COLO668 (cell line): ENCODE results near the gene UNC50.
A peak's percentile ranks its signal among the peaks of the same experiment; 100 is the strongest.
"Not testable (repeated sequence)": the region's sequence is repeated elsewhere in the genome, so short reads cannot be mapped to it uniquely, and the experiment has no call there.

Experiments used
- DNase-seq: peaks from one replicate; lab custom pipeline; 2025; ENCODE audit not compliant: unreplicated experiment; lab: John Stamatoyannopoulos, UW

Gene UNC50

GRCh38 chr2:98576666-98577312 lies 31.6 kb upstream of the UNC50 start:
- DNase-seq = no peak

GRCh38 chr2:98577313-98577712 lies 31.1 kb upstream of the UNC50 start:
- DNase-seq = peak; percentile 16

DNA sequence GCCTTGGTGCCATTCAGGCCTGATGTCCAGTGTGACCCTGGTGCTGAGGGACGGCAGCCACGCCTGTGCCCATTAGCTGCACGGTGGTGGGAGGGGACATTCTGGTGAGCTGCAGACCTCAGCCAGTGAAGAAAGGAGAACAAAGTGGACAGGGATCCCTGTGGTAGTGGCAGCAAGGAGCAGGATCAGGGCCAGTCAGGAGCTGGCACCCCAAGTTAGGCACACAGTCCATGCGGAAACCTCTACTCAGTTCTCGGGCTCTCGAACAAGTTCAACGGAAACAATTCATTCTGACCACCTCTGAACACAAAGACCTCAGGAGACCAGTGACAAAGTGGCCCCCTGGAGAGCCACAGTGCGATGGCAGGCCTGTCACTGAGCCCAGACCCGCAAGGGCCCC lies 30.2 kb upstream of the UNC50 start:
- no peak for DNase-seq

DNA sequence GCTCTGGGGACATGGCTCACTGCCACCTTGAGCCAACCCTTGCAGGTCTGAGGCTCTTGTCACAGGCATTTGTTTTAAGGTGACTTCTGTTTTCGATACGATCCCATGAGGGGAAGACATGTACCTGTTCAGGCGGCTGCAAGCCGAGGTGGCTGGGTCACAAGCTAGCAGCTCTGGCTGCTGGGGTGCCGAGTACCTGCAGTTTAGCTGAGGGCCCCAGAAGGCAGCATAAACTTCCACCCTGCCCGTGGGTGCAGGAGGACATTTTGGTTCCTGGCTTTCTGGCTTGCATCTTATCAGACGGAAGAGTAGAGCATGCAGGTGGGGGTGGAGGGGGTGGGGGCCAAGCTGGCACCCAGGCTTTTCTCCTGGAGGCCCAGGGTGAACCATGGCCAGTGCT lies 28.5 kb upstream of the UNC50 start:
- no peak for DNase-seq

DNA sequence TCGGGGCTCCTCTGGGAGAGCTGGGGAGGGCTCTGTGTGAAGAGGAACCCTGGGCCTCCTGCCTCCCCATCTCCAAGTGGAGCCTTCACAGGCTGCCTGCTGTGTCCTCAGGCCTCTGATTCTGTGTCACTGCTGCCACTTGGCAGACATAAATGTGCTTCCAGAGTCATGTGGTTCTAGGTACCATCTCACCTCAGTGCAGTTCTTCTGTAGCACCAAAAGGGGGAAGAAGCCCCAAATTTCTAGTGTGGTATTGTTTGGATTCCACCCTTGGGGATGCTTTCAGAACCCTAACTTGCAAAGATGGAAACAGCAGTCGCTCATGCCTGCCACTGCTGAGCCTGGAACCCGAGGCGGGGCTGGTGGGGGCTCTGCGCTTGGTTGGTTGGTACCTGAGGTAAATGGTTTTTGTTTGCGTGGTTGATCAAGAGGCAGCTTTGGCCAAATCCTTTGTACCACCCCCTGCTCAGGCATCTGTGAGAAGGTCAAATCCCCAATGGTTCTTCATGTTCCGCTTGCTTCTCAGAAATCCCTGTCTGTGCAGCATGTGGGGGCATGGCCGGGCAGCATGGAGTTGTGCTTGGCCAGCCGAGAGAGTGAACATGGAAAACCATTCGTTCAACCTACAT lies 27.6 kb upstream of the UNC50 start:
- no peak for DNase-seq

DNA sequence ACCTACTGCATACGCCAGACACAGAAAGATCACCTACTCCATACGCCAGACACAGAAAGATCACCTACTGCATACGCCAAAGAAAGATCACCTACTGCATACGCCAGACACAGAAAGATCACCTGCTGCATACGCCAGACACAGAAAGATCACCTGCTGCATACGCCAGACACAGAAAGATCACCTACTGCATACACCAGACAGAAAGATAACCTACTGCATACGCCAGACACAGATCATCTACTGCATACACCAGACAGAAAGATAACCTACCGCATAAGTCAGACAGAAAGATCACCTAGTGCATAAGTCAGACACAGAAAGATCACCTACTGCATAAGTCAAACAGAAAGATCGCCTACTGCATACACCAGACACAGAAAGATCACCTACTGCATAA lies 25.9 kb upstream of the UNC50 start:
- DNase-seq = no peak

- DNase-seq = no peak
Measured at GRCh38 chr2:98583276-98583675, 25.1 kb upstream of the UNC50 start.

GRCh38 chr2:98583816-98584618 lies 24.4 kb upstream of the UNC50 start:
- peak; percentile 10 for DNase-seq

- no peak for DNase-seq
Measured at GRCh38 chr2:98585386-98585785, 23.0 kb upstream of the UNC50 start.

GRCh38 chr2:98586551-98587140 lies 21.7 kb upstream of the UNC50 start:
- DNase-seq = no peak

DNA sequence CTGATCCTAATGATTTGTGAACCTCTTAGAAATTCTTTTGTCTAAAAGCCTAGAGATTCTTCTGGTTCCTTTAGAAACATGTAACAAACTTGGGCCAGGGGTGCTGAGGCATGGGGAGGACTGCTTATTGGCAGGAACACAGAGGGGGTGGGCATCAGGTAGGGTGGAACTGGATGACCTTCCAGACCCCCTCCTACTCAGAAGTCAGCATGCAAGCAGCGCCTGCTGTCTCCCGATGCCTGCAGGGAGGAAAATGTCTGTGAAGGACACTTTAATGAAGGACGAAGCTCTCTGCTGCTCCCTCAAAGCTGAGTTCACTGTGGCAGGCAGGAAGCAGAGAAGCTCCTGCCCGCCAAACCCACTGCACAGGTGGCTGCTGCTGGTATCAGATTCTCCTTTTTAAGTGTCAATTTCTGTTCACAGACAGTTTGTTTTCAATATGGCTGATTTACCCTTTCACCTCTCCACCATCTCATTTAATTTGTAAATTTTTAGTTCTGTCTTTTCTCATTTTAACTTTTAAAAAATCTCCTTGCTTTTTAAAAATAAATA lies 19.4 kb upstream of the UNC50 start:
- no peak for DNase-seq

DNA sequence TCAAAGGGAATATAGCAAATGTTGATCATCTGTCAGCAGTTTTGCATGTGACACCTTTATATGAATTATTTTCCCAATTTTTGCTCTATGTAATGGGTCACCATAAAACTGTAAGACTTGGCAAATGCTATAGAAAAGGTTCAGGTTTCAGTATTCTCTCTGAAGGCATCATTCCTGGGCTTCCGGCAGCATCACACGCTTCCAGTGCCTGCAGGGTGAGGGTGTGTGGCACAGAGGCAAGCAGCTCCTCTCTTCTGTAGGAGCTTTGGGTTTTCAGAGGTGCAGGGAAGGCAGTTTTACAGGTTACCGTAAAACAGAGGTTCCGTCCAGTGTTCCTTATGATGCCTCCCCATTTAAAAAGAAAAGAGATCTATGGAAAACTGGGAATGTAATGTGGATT lies 18.9 kb upstream of the UNC50 start:
- DNase-seq = no peak

DNA sequence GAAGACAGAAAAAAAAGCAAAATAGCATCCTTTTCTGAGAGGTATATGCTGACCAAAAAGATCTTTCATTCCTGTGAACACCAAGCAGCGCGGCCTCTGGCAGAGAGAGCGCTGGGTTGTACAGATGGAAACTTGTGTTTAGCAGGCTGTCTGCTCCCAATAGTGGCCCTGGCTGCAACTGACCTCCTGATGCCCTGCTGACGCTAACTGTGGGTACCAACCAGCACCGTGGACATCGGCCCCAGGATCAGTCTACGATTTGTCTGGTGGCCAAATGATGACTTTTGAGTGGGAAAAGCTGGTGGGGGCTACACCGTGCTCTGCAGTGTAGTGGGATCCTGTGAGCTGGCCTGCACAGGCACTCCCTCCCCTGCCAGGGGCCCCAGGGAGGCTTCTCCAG lies 15.8 kb upstream of the UNC50 start:
- DNase-seq = no peak

GRCh38 chr2:98594665-98595064 lies 13.7 kb upstream of the UNC50 start:
- DNase-seq = not testable (repeated sequence)

- DNase-seq = no peak
Measured at GRCh38 chr2:98598781-98599428, 9.5 kb upstream of the UNC50 start.

DNA sequence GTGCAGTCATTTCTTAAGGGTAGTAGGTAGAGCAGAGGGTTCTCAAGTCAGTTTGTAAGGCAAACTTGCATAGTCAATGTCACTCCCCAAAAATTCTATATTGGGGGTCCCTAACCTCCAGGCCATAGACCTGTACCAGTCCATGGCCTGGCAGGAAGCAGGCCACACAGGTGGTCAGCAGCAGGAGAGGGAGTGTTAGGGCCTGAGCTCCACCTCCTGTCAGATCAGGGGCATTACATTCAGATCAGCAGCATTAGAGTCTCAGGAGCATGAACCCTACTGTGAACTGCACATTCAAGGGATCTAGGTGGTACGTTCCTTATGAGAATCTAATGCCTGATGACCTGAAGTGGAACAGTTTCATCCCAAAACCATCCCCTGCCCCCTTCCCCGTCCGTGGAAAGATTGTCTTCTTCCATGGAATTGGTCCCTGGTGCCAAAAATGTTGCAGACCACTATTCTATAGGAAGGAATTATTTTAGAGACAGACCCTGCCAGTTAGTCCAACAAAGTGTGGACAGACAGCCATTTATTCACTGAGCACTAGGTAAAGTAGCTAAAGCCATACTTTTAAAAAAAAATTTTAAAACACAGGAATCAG lies 6.8 kb upstream of the UNC50 start:
- peak; percentile 22 for DNase-seq

DNA sequence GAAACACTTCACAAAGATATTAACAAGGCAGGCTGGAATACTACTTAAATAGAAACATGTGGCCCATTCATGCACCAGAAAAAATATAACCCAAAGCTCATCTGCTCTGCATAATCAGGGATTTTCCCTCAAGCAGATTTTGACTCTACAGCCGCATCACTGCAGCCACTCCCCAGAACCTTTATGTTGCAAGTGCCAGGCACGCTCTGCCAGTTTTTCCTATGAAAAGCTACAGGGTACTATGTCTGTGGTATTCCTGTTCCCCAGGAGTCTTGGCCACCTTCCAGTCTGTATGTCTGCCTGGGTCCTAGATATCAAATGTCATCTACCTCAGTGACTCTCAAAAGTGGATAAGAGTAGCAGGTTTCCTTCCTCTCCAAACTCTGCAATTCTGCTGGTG lies 3.8 kb upstream of the UNC50 start:
- DNase-seq = no peak

DNA sequence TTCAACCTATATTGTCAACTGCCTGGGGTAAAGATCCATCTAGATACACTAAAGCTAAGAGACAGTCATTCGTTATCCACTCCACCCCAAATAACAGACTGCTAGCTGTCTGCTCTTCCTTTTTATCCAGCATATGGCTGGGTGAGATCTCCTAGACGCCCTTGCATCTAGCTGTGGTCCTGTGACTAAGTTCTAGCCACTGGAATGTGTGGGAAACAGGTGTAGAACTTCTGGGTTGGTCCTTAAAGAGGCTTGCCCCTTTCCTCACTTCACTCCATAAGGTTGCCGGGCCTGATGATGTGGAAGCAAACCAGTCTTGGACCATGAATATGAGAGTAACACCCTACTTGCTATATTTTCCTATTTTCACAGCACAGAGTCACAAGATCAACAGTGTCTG lies 3.3 kb upstream of the UNC50 start:
- no peak for DNase-seq

DNA sequence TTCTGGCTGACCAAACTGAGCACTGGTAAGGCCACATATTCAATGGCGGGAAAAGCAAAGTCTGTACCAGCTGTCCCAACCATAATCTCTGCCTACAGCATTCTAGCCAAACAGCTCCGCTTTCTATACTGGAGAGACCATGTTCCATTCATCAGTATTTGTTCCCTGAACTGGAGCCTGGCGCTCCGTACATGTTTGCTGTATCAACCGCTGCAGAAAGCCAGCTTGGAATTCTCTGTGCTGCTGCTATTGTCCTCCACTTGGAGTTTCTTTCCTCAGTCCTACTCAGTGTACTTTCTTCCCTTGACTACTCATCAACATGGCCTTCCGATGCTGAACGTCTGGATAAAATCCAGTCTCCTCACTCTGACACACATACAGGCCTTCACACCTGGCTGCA lies 2.0 kb upstream of the UNC50 start:
- no peak for DNase-seq

DNA sequence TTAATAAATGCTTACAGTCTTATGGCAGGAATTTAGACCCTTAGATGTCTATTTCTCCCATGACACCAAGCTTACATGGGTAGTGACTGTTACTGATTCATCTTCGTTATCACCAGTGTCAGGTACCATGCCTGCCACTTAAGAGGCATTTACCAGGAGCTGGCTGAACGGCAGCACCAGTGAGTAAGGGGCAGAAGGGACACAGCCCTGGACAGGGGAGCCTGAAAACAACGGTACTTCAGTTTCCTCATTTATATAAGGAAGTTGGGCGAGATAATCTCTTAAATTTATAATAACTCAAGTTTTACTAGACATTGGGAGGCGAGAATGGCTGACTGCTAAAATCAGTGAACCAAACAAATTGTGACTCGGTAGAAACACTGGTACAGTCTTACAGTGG lies 1.3 kb upstream of the UNC50 start:
- no peak for DNase-seq

- no peak for DNase-seq
Measured at GRCh38 chr2:98607741-98608115, 661 bp upstream of the UNC50 start.
